Smooth muscle cell (in vitro differentiated cells): Measurements from ENCODE around the gene HMCN2. TPM values are rescaled to one million over a fixed set of nuclear protein-coding genes. Genes with fewer than 3 reads are reported as not detected.

Experiments used
- DNase-seq: peaks from one replicate; lab custom pipeline; 2025; ENCODE audit not compliant: unreplicated experiment; lab: John Stamatoyannopoulos, UW
- H2AFZ ChIP-seq: fragments of 200-600 bp; sonication (generic); 2 replicates; pipeline ENCODE4 v1.6.0; 2016; ENCODE audit warnings: antibody characterized with exemption, low read depth, mild to moderate bottlenecking
- H3F3A ChIP-seq: fragments of 200-600 bp; sonication (generic); 2 replicates; pipeline ENCODE4 v1.6.0; 2017; ENCODE audit warnings: antibody characterized with exemption, low read depth
- H3K27ac ChIP-seq: fragments of 200-600 bp; sonication (generic); 2 replicates; pipeline ENCODE4 v1.5.1; 2016; ENCODE audit warnings: low read depth, mild to moderate bottlenecking
- H3K27me3 ChIP-seq: fragments of 200-600 bp; sonication (generic); 2 replicates; pipeline ENCODE4 v1.6.1; 2016; ENCODE audit warnings: low read depth, mild to moderate bottlenecking
- H3K36me3 ChIP-seq: fragments of 200-600 bp; sonication (generic); 2 replicates; pipeline ENCODE4 v1.5.1; 2016; ENCODE audit warnings: low read depth
- H3K4me1 ChIP-seq: fragments of 200-600 bp; sonication (generic); 2 replicates; pipeline ENCODE4 v1.5.1; 2016; ENCODE audit warnings: low read depth
- H3K4me2 ChIP-seq: fragments of 200-600 bp; sonication (generic); 2 replicates; pipeline ENCODE4 v1.6.0; 2016; ENCODE audit warnings: mild to moderate bottlenecking
- H3K4me3 ChIP-seq: fragments of 200-600 bp; sonication (generic); 2 replicates; pipeline ENCODE4 v1.5.1; 2016; ENCODE audit warnings: mild to moderate bottlenecking
- H3K79me2 ChIP-seq: fragments of 200-600 bp; sonication (generic); 2 replicates; pipeline ENCODE4 v1.6.0; 2016; ENCODE audit warnings: low read depth, mild to moderate bottlenecking
- H3K9ac ChIP-seq: fragments of 200-600 bp; sonication (generic); 2 replicates; pipeline ENCODE4 v1.6.0; 2016; ENCODE audit warnings: low read depth
- H3K9me3 ChIP-seq: fragments of 200-600 bp; sonication (generic); replicated peaks from 2 replicates; pipeline ENCODE4 v1.5.1; 2016; ENCODE audit warnings: low read depth
- H4K20me1 ChIP-seq: fragments of 200-600 bp; sonication (generic); 2 replicates; pipeline ENCODE4 v1.6.0; 2016; ENCODE audit warnings: low read depth
- WGBS: methylation state at CpG from one replicate; pipeline ENCODE4 v1.1.7; 2016; ENCODE audit warnings: low lambda C conversion rate; 5-methylcytosine and 5-hydroxymethylcytosine counted together
- polyA plus RNA-seq: library from polyadenylated mRNA; unstranded; fragments of >200 nt; fragmentation: Nextera tagmentation; extraction: Ambion mirVana; gene quantifications from 2 replicates; pipeline ENCODE4 v1.2.1, GENCODE V29; 2016
- total RNA-seq: library from RNA; depleted of rRNA; stranded (reverse); fragments of >200 nt; gene quantifications from 2 replicates; pipeline ENCODE4 v1.2.3, GENCODE V29; 2014
- TF ChIP-seq, protein P1 (sequence below): fragments of 200-600 bp; sonication (generic); IDR thresholded peaks from 2 replicates; pipeline ENCODE4 v1.5.1; 2017; ENCODE audit warnings: borderline replicate concordance, mild to moderate bottlenecking, antibody characterized with exemption; ENCODE audit not compliant: insufficient read depth, poor library complexity, severe bottlenecking

Gene HMCN2
- total and polyA plus RNA-seq, 2 experiments from 2014 or later = under 0.01 TPM; not detected in 1

GRCh38 chr9:130424595-130425454 lies 159.3 kb downstream of the HMCN2 start:
- Histone ChIP-seq H3K4me3 (no peak overlapping the region), H3K9ac (no peak overlapping the region), H3K79me2 (no peaks in the 10 kb centered on the region), H3K27ac (no peak overlapping the region), H3K4me2 (no peak overlapping the region), H3K4me1 (peaks cover 4% of the 10 kb centered on the region), H3F3A (peaks cover 7% of the 10 kb centered on the region), H3K36me3 (no peaks in the 10 kb centered on the region), H2AFZ (no peak overlapping the region), H4K20me1 (no peaks in the 10 kb centered on the region), H3K27me3 (no peaks in the 10 kb centered on the region), H3K9me3 (no peaks in the 10 kb centered on the region)
- no peak for DNase-seq
- TF ChIP-seq, protein P1, sequence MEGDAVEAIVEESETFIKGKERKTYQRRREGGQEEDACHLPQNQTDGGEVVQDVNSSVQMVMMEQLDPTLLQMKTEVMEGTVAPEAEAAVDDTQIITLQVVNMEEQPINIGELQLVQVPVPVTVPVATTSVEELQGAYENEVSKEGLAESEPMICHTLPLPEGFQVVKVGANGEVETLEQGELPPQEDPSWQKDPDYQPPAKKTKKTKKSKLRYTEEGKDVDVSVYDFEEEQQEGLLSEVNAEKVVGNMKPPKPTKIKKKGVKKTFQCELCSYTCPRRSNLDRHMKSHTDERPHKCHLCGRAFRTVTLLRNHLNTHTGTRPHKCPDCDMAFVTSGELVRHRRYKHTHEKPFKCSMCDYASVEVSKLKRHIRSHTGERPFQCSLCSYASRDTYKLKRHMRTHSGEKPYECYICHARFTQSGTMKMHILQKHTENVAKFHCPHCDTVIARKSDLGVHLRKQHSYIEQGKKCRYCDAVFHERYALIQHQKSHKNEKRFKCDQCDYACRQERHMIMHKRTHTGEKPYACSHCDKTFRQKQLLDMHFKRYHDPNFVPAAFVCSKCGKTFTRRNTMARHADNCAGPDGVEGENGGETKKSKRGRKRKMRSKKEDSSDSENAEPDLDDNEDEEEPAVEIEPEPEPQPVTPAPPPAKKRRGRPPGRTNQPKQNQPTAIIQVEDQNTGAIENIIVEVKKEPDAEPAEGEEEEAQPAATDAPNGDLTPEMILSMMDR = no peak
- WGBS = 93% methylated on average over 24 of the region's 24 CpGs

GRCh38 chr9:130425741-130426466 lies 160.3 kb downstream of the HMCN2 start:
- Histone ChIP-seq H3K36me3 (no peaks in the 10 kb centered on the region), H2AFZ (no peak overlapping the region), H3K27ac (no peak overlapping the region), H3K4me2 (no peak overlapping the region), H3F3A (peaks cover 7% of the 10 kb centered on the region), H3K27me3 (no peaks in the 10 kb centered on the region), H3K79me2 (no peaks in the 10 kb centered on the region), H4K20me1 (no peaks in the 10 kb centered on the region), H3K4me3 (no peak overlapping the region), H3K9ac (no peak overlapping the region), H3K9me3 (no peaks in the 10 kb centered on the region), H3K4me1 (peaks cover 4% of the 10 kb centered on the region)
- TF ChIP-seq, protein P1 = no peak
- 94% methylated on average over 11 of the region's 21 CpGs for WGBS
- DNase-seq = no peak

GRCh38 chr9:130426467-130426773 lies 160.9 kb downstream of the HMCN2 start:
- WGBS = 93% methylated on average over 8 of the region's 8 CpGs
- H3K9me3 ChIP-seq = no peaks in the 10 kb centered on the region
- TF ChIP-seq, protein P1 = no peak
- H3K36me3 ChIP-seq = no peaks in the 10 kb centered on the region
- H3K79me2 ChIP-seq = no peaks in the 10 kb centered on the region
- H3K27me3 ChIP-seq = no peaks in the 10 kb centered on the region
- no peak for DNase-seq
- H3K4me3 ChIP-seq = no peak overlapping the region
- no peak overlapping the region for H3K27ac ChIP-seq
- no peak overlapping the region for H2AFZ ChIP-seq
- H3K4me1 ChIP-seq = peaks cover 4% of the 10 kb centered on the region
- no peaks in the 10 kb centered on the region for H4K20me1 ChIP-seq
- H3F3A ChIP-seq = peaks cover 1% of the 10 kb centered on the region
- no peak overlapping the region for H3K4me2 ChIP-seq
- H3K9ac ChIP-seq = no peak overlapping the region
